Measurements from ENCODE around the gene OR10A5. TPM values are rescaled to one million over a fixed set of nuclear protein-coding genes. Genes with fewer than 3 reads are reported as not detected.
A peak's percentile ranks its signal among the peaks of the same experiment; 100 is the strongest.

Gene OR10A5
- total and polyA plus RNA-seq, 10 of the 15 experiments (the other 5 are each of a cell fraction or from before 2014, with no cell fraction given) = not detected

DNA sequence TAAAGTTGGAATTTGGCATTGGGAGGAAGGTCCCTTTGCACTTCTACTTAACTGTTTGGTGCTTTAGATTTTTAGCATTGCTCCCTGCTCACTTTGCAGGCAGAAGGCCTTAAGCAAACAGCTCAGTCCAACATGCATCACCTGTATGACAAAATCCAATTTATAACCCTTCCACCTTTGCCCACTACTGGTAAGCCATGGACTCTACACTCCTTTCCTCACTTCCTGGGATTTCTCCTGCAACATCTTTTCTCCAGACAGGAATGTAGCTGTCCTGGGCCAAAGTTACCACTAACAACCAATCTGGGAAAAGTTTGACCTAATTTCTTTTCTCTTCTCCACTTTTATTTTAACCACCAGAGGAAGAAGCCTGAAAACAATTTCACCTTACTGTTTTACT is 48.6 kb downstream of the OR10A5 start (continued):
- TF ChIP-seq MEF2A (IDR thresholded peaks at IDR 0.05; ENCODE audit: insufficient read depth, low read depth, low read length) = no peak
- TF ChIP-seq, protein P1, sequence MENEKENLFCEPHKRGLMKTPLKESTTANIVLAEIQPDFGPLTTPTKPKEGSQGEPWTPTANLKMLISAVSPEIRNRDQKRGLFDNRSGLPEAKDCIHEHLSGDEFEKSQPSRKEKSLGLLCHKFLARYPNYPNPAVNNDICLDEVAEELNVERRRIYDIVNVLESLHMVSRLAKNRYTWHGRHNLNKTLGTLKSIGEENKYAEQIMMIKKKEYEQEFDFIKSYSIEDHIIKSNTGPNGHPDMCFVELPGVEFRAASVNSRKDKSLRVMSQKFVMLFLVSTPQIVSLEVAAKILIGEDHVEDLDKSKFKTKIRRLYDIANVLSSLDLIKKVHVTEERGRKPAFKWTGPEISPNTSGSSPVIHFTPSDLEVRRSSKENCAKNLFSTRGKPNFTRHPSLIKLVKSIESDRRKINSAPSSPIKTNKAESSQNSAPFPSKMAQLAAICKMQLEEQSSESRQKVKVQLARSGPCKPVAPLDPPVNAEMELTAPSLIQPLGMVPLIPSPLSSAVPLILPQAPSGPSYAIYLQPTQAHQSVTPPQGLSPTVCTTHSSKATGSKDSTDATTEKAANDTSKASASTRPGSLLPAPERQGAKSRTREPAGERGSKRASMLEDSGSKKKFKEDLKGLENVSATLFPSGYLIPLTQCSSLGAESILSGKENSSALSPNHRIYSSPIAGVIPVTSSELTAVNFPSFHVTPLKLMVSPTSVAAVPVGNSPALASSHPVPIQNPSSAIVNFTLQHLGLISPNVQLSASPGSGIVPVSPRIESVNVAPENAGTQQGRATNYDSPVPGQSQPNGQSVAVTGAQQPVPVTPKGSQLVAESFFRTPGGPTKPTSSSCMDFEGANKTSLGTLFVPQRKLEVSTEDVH (IDR thresholded peaks at IDR 0.05; ENCODE audit: low read depth, partially characterized antibody) = no peak
- TF ChIP-seq WRNIP1 (IDR thresholded peaks at IDR 0.05; ENCODE audit: borderline replicate concordance, low read depth, low read length) = no peak

DNA sequence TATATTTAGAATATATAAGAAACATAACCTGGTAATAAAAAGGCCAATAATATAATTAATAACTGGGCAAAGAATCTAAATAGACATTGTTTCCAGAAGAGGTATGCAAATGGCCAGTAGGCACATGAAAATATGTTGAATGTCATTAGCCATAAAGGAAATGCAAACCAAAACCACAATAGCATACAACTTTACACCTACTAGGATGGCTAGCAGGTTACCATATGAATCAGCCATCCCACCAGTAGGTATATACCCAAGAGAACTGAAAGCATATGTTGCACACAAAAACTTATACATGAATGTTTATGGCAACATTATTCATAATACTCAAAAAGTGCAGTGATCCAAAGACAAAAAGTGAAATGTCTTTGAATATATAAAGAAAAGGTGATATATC is 49.5 kb downstream of the OR10A5 start:
- Histone ChIP-seq H3K27me3 (replicated peaks in 1 of 2; ENCODE audit: control insufficient read depth in 2 of 2, insufficient read depth in 2 of 2, low read length in 1 of 2) (no peaks in the 10 kb centered on the region), H3K4me3 (no peak overlapping the region), H3K79me2 (ENCODE audit: control insufficient read depth, insufficient read depth, low read length) (no peaks in the 10 kb centered on the region), H3K27ac (ENCODE audit: control insufficient read depth, insufficient read depth) (no peak overlapping the region), H3K36me3 (ENCODE audit: control insufficient read depth in 2 of 2, insufficient read depth in 2 of 2, low read length in 1 of 2) (no peaks in the 10 kb centered on the region), H3K9ac (ENCODE audit: control insufficient read depth, insufficient read depth, low read length) (no peak overlapping the region), H3K9me3 (replicated peaks; ENCODE audit: control insufficient read depth, insufficient read depth, low read length) (no peaks in the 10 kb centered on the region), H3K4me2 (ENCODE audit: control insufficient read depth, insufficient read depth) (no peak overlapping the region), H2AFZ (ENCODE audit: control insufficient read depth, low read depth, low read length) (no peak overlapping the region), H4K20me1 (ENCODE audit: control insufficient read depth, insufficient read depth) (no peaks in the 10 kb centered on the region), H3K4me1 (ENCODE audit: control insufficient read depth, insufficient read depth, low read length) (no peaks in the 10 kb centered on the region)
- ATAC-seq (peak; percentile 98), FAIRE-seq (no peak), DNase-seq (ENCODE audit: low read depth, low spot score) (peak; percentile 12)
- POLR2A ChIA-PET = no interaction called here
- no TSS peak for BruUV-seq (replicated peaks)
- RAD21 ChIA-PET (ENCODE audit: unreplicated experiment) = no interaction called here
- SMC1A ChIA-PET (ENCODE audit: uncharacterized antibody, unreplicated experiment) = no interaction called here
- in situ Hi-C loops (cut with MboI) (no loop called here), intact Hi-C loops (cut with micrococcal nuclease; ENCODE audit: unreplicated experiment) (no loop called here)
- CTCF ChIA-PET = interaction anchor here (0.6 kb wide), 1 partner anchor 319 kb away, joined by 3 read pairs; no protein-coding TSS in a partner anchor
- TF ChIP-seq LARP7 (IDR thresholded peaks at IDR 0.05) = no peak
- TF ChIP-seq ZBTB40 (IDR thresholded peaks at IDR 0.05; ENCODE audit: borderline replicate concordance) = no peak
- TF ChIP-seq RELA (IDR thresholded peaks at IDR 0.05; ENCODE audit: borderline replicate concordance, partially characterized antibody) = no peak
- peak; percentile 21 for TF ChIP-seq MEF2B (IDR thresholded peaks at IDR 0.05; ENCODE audit: partially characterized antibody, poor library complexity, severe bottlenecking)
- no peak for TF ChIP-seq BACH1 (IDR thresholded peaks at IDR 0.05; ENCODE audit: borderline replicate concordance)
- TF ChIP-seq PAX5 (IDR thresholded peaks at IDR 0.05; ENCODE audit: borderline replicate concordance, low read depth, low read length) = no peak
- TF ChIP-seq JUNB (IDR thresholded peaks at IDR 0.05) = 0 out of 2 replicates have a peak, but pooled peaks have one; percentile 21
- TF ChIP-seq SIX5 (IDR thresholded peaks at IDR 0.05; ENCODE audit: low read depth, low read length, severe bottlenecking) = no peak
- no peak for TF ChIP-seq MYC (IDR thresholded peaks at IDR 0.05; ENCODE audit: insufficient read depth, insufficient read length, insufficient replicate concordance, low read length, severe bottlenecking)
- no peak for TF ChIP-seq IKZF2 (IDR thresholded peaks at IDR 0.05)
- no peak for TF ChIP-seq FOXK2 (IDR thresholded peaks at IDR 0.05)
- no peak for TF ChIP-seq NRF1 (conservative IDR thresholded peaks at IDR 0.05; ENCODE audit: low read depth, low read length)
- TF ChIP-seq GABPA (IDR thresholded peaks at IDR 0.05; ENCODE audit: low read depth) = no peak
- no peak for TF ChIP-seq NBN (IDR thresholded peaks at IDR 0.05)
- no peak for TF ChIP-seq CREB1 (IDR thresholded peaks at IDR 0.05; ENCODE audit: low read depth)
- TF ChIP-seq RUNX3 (IDR thresholded peaks at IDR 0.05; ENCODE audit: low read length) = peak; percentile 54
- TF ChIP-seq IRF4 (IDR thresholded peaks at IDR 0.05; ENCODE audit: low read depth, low read length) = no peak
